ENCODE results near the gene DIDO1.

Gene DIDO1

DNA sequence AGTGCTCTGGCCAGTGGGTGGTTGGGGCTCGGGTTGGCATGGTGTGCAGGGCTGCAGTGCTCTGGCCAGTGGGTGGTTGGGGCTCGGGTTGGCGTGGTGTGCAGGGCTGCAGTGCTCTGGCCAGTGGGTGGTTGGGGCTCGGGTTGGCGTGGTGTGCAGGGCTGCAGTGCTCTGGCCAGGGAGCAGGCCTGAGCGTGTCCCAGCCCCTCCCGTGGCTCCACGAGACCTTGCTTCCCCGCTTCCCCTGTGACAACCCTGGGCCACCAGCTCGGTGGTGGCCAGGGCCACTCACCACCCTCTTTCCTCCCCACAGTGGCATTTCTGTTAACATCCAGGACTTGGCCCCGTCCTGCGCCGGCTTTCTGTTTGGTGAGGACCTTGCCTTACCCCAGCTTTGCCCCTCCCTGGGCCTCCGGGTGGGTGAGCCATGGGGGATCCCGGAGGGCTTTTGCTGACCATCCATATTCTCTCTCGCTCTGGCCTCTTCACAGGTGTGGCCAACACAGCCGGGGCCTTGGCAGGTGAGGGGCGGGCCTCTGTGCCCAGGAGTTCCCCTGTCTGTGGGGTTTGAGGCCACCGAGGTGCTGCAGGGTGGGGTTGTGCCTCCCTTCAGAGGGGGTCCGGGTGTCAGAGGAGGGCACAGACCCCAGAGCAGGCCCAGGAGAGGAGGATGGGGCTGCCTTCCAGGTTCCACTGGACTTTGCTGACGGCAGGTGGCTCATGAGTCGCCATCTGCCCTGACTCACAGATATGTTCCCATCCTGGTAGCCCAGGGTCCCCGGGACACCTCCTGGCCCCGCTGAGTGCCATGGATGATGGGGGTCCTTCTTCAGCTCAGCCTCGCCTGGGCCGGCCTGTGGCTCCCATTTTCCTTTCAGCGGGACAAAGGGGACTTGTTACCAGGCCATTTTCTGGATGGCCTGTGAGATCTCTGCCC is 40.2 kb upstream of the DIDO1 start:
- no peak for DNase-seq (ENCODE audit: low read depth)
- H3K4me3 ChIP-seq (ENCODE audit: low read depth, low read length): no peak overlapping the region
- TF ChIP-seq, protein P1, sequence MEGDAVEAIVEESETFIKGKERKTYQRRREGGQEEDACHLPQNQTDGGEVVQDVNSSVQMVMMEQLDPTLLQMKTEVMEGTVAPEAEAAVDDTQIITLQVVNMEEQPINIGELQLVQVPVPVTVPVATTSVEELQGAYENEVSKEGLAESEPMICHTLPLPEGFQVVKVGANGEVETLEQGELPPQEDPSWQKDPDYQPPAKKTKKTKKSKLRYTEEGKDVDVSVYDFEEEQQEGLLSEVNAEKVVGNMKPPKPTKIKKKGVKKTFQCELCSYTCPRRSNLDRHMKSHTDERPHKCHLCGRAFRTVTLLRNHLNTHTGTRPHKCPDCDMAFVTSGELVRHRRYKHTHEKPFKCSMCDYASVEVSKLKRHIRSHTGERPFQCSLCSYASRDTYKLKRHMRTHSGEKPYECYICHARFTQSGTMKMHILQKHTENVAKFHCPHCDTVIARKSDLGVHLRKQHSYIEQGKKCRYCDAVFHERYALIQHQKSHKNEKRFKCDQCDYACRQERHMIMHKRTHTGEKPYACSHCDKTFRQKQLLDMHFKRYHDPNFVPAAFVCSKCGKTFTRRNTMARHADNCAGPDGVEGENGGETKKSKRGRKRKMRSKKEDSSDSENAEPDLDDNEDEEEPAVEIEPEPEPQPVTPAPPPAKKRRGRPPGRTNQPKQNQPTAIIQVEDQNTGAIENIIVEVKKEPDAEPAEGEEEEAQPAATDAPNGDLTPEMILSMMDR (IDR thresholded peaks at IDR 0.05; ENCODE audit: control insufficient read depth, extremely low read depth, insufficient read depth): no peak

DNA sequence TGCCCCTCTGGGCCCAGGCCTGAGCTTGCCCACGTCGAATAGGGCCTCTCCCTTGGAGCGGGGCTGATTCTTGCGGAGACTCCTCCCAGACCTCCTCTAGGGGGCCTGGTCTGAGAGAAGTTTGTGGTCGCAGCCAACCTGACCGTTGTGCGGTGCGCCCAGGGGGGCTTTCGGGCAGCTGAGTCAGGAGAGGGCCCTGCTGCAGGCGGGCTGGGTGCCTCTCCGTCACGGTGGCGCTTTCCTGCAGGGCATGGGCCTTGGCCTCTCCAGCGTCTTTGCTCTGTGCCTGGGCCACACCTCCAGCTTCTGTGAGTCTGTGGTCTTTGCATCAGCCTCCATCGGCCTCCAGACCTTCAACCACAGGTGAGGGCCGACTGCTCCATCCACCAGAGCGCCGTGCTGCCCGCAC is 39.1 kb upstream of the DIDO1 start:
- no peak for DNase-seq (ENCODE audit: low read depth)
- TF ChIP-seq, protein P1 (IDR thresholded peaks at IDR 0.05; ENCODE audit: control insufficient read depth, extremely low read depth, insufficient read depth): no peak
- H3K4me3 ChIP-seq (ENCODE audit: low read depth, low read length): no peak overlapping the region

DNA sequence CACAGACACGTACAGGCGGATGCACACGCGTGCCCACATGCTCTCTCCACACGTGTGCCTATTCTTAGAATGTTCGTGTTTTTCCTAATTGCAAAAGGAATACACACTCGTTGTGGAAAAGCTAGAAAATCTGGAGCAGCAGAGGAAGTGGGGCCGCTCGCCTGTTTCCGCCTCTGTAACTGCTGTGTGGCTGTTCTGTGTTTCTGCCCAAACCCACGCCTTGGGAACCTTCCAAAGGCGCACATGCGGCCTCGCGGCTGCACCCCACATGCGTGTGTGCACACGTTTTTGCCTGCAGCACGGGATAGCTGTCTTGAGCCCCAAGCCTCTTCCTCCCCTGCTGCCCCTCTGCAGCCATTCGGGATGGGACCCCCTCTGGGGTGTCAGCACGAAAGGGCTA is 38.4 kb upstream of the DIDO1 start:
- H3K4me3 ChIP-seq (ENCODE audit: low read depth, low read length): no peak overlapping the region
- TF ChIP-seq, protein P1 (IDR thresholded peaks at IDR 0.05; ENCODE audit: control insufficient read depth, extremely low read depth, insufficient read depth): no peak
- no peak for DNase-seq (ENCODE audit: low read depth)

DNA sequence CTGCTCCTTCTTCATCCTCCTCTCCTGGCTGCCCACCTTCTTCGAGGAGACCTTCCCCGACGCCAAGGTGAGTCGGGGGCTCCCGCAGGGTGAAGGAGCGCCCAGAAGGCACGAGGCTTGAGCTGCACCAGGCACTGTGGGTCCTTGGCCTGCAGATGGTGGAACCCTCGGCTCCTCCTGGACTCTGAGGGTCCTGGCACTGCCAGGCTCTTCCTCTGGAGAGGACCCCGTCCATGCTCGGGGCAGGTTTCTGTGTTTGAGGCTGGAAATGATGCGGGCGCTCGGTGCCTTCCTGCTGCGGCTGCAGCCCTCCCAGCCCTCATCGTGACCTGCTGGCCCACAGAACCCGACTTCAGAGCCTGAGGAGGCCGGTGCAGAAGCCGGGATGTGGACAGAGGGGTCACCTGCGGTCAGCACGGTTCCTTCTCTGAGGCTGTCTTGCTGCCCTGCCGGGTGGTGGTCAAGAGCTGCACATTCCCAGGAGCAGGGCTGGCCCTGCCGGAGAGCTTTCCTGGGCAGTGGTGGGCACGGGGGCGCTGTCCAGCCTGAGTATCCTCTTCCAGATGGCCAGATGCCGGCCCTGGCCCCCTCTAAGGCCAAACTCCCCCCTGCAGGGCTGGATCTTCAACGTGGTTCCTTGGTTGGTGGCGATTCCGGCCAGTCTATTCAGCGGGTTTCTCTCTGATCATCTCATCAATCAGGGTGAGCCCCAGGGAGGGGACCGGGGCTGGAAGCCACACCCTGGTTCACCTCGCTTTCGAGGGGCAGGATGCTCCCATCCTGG is 37.5 kb upstream of the DIDO1 start:
- no peak overlapping the region for H3K4me3 ChIP-seq (ENCODE audit: low read depth, low read length)
- no peak for DNase-seq (ENCODE audit: low read depth)
- TF ChIP-seq, protein P1 (IDR thresholded peaks at IDR 0.05; ENCODE audit: control insufficient read depth, extremely low read depth, insufficient read depth): no peak

DNA sequence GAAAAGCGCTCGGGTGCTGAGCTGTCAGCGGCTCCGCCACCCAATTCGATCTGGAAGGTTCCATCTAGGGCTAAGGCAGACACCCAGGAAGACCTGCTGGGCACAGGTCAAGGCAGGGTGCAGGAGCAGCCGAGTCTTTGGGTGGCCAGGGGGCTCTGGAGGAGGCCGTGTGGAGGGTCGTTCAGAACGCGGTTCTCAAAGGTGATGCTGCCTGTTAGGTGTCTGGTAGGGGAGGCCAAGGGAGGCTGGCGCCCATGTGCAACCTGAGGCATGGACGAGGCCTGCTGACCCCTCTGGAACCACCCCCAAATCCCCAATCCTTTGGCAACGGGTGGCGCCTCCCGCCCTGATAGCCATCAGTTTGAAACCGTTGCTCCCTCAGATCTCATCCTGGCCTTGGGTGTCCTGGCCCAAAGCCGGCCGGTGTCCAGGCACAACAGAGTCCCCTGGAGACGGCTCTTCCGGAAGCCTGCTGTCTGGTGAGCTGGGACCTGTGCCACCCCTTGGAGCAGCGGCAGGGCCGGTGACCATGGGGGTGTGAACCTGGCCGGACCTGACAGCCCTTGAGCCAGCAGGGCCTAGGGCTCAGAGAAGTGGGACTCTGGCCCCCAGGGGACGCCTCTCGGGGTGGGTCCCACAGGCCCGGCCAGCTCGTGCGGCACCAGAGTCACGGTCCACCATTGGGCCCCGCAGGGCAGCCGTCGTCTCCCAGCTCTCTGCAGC is 36.7 kb upstream of the DIDO1 start:
- no peak overlapping the region for H3K4me3 ChIP-seq (ENCODE audit: low read depth, low read length)
- TF ChIP-seq, protein P1 (IDR thresholded peaks at IDR 0.05; ENCODE audit: control insufficient read depth, extremely low read depth, insufficient read depth): no peak
- no peak for DNase-seq (ENCODE audit: low read depth)

DNA sequence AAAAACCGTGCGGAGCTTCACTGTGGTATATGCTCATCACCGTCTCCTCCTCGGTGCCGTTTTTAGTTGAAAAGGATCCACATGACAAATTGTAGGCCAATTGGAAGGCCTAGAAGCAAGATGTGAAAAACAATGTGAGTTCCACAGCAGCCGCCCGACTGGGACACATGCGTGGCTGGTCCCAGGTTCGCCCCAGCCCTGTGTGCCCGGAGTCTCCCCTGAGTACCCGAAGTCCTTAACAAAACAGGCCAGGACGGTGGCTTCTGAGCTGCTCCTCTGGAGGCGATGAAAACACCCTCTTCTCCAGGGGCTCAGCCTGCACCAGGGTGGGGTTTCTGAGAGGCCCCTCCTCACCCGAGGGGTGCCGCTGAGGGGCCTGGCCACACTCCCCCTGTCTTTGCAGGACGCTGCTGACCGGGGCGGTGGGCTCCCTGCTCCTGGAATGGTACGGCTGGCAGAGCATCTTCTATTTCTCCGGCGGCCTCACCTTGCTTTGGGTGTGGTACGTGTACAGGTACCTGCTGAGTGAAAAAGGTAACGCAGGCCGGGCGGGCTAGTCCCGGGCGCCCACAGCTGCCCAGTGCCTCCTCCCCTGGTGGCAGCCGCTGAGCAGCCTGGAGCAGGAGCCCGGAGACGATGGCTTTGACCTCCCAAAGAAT is 36.0 kb upstream of the DIDO1 start:
- no peak overlapping the region for H3K4me3 ChIP-seq (ENCODE audit: low read depth, low read length)
- DNase-seq (ENCODE audit: low read depth): no peak
- TF ChIP-seq, protein P1 (IDR thresholded peaks at IDR 0.05; ENCODE audit: control insufficient read depth, extremely low read depth, insufficient read depth): no peak

Data from LNCaP clone FGC (cell line).